Activated CD4-positive, CD25-positive, alpha-beta regulatory T cell treated with anti-CD3 and anti-CD28 coated beads, Interleukin-2, amount 50 U/mL, for 16 hours (primary cell): ENCODE results near the gene RAD51B.

Experiments used
- DNase-seq: peaks from one replicate; pipeline ENCODE4 v3.0.0-alpha.2; 2020; ENCODE audit warnings: low read depth, low spot score

Gene RAD51B

GRCh38 chr14:68665792-68666204 is 846.2 kb downstream of the RAD51B start:
- DNase-seq, result no peak

GRCh38 chr14:68666236-68666635 is 846.7 kb downstream of the RAD51B start:
- no peak for DNase-seq

- no peak for DNase-seq
These were observed 847.3 kb downstream of the RAD51B start for GRCh38 chr14:68666899-68667298.

GRCh38 chr14:68667313-68667791 is 847.8 kb downstream of the RAD51B start:
- no peak for DNase-seq

GRCh38 chr14:68668028-68668427 is 848.4 kb downstream of the RAD51B start:
- DNase-seq, result no peak

GRCh38 chr14:68668531-68668930 is 849.0 kb downstream of the RAD51B start:
- no peak for DNase-seq

- DNase-seq, result no peak
These were observed 849.5 kb downstream of the RAD51B start for GRCh38 chr14:68669111-68669511.

- DNase-seq, result no peak
These were observed 850.2 kb downstream of the RAD51B start for GRCh38 chr14:68669603-68670358.

- no peak for DNase-seq
These were observed 850.8 kb downstream of the RAD51B start for GRCh38 chr14:68670359-68670715.

- DNase-seq, result no peak
These were observed 852.3 kb downstream of the RAD51B start for GRCh38 chr14:68671909-68672308.

- DNase-seq, result no peak
These were observed 853.2 kb downstream of the RAD51B start for GRCh38 chr14:68672609-68673285.

GRCh38 chr14:68673464-68673863 is 853.9 kb downstream of the RAD51B start:
- no peak for DNase-seq

GRCh38 chr14:68674538-68675232 is 855.1 kb downstream of the RAD51B start:
- DNase-seq, result no peak

- DNase-seq, result no peak
These were observed 855.6 kb downstream of the RAD51B start for GRCh38 chr14:68675233-68675577.

- DNase-seq, result no peak
These were observed 856.9 kb downstream of the RAD51B start for GRCh38 chr14:68676511-68676943.

GRCh38 chr14:68677476-68677875 is 857.9 kb downstream of the RAD51B start:
- DNase-seq, result no peak

GRCh38 chr14:68677901-68678300 is 858.3 kb downstream of the RAD51B start:
- no peak for DNase-seq

GRCh38 chr14:68678471-68678870 is 858.9 kb downstream of the RAD51B start:
- DNase-seq, result no peak

GRCh38 chr14:68679301-68679700 is 859.7 kb downstream of the RAD51B start:
- DNase-seq, result no peak

- DNase-seq, result no peak
These were observed 860.3 kb downstream of the RAD51B start for GRCh38 chr14:68679746-68680467.

- no peak for DNase-seq
These were observed 861.0 kb downstream of the RAD51B start for GRCh38 chr14:68680541-68681051.
